Muscle layer of colon (tissue), 2 donors: Measurements from ENCODE around the gene PCGF3.
"Not testable (repeated sequence)": the region's sequence is repeated elsewhere in the genome, so short reads cannot be mapped to it uniquely, and the experiment has no call there.

Experiments used
- H3K27ac ChIP-seq: one replicate; pipeline ENCODE4 v1.7.0; 2013; ENCODE audit warnings: low read depth, mild to moderate bottlenecking, low read length, moderate library complexity
- H3K27me3 ChIP-seq, 2 donors: one replicate each; pipeline ENCODE4 v1.7.0; 2013; ENCODE audit warnings: low read length in 2 of 2, mild to moderate bottlenecking in 2 of 2; ENCODE audit not compliant: insufficient read depth in 2 of 2, control insufficient read depth in 1 of 2
- H3K36me3 ChIP-seq: one replicate; pipeline ENCODE4 v1.7.0; 2013; ENCODE audit warnings: mild to moderate bottlenecking, low read length; ENCODE audit not compliant: insufficient read depth
- H3K4me1 ChIP-seq: one replicate; pipeline ENCODE4 v1.7.0; 2013; ENCODE audit warnings: mild to moderate bottlenecking, low read length; ENCODE audit not compliant: insufficient read depth
- H3K4me3 ChIP-seq, 2 donors: one replicate each; pipeline ENCODE4 v1.7.0; 2013; ENCODE audit warnings: low read length in 2 of 2, low read depth in 1 of 2, mild to moderate bottlenecking in 1 of 2, moderate library complexity in 1 of 2
- H3K9ac ChIP-seq: one replicate; pipeline ENCODE4 v1.7.0; 2013; ENCODE audit warnings: low read length
- H3K9me3 ChIP-seq: one replicate; pipeline ENCODE4 v1.7.0; 2013; ENCODE audit warnings: mild to moderate bottlenecking, low read length
- donor health status: abdominal sarcoma.
- donor health status: Adenocarcinoma of cecum.

Gene PCGF3

DNA sequence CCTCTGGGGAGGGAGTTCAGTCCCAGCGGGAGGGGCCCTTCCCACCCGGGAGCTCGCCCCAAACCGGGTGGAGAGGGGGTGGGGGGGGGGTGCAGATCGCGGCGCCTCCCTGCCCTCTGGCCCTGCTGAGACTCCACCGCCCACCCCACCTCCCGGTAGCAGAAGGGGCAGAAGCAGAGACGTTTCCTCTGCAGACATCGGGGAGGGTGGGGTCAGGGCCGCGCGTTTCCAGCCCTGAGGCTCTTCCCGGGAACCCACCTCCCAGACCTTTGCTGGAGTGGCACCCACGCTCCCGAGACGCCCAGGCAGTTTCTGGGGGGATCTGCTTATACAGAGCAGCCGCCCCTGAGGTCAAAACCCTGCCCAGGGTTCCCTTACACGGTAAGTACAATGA is 90.1 kb downstream of the PCGF3 start:
- peaks cover 22 to 57% of the 10 kb centered on the region in 2 donors for H3K27me3 ChIP-seq
- no peaks in the 10 kb centered on the region for H3K36me3 ChIP-seq
- no peak overlapping the region for H3K9ac ChIP-seq
- no peak overlapping the region for H3K27ac ChIP-seq
- H3K4me3 ChIP-seq: no peak overlapping the region
- no peaks in the 10 kb centered on the region for H3K4me1 ChIP-seq
- no peaks in the 10 kb centered on the region for H3K9me3 ChIP-seq

DNA sequence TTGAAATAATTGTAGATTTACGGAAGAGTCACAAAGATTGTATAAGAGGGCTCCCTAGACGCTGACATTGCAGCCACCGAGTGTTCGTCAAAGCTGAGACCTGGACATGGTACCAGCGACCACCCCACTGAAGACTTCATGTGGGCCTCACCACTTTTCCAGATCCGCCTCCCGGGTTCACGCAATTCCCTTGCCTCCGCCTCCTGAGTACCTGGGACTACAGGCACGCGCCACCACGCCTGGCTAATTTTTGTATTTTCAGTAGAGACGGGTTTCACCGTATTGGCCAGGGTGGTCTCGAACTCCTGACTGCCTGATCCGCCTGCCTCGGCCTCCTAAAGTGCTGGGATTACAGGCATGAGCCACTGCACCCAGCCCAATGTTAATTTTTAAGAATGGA is 90.6 kb downstream of the PCGF3 start:
- Histone ChIP-seq H3K4me1 (no peaks in the 10 kb centered on the region), H3K9me3 (no peaks in the 10 kb centered on the region), H3K9ac (no peak overlapping the region), H3K4me3 (no peak overlapping the region), H3K27ac (no peak overlapping the region), H3K36me3 (no peaks in the 10 kb centered on the region), H3K27me3 (peaks cover 22 to 57% of the 10 kb centered on the region in 2 donors)

DNA sequence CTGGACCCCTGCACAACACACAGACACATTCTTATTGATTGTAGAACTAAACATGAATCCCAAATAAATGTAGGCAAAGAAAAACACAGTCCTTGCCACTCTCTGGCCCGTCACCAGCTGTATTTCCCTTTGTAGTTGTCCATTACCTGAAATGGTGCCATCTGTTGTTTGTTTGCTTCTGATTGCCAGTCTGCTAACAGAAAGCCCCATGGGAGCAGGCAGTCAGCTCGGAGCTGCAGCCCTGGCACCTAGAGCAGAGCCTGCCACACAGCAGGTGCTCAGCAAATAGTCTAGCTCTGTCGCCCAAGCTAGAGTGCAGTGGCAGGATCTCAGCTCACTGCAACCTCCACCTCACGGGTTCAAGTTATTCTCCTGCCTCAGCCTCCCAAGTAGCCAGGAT is 91.4 kb downstream of the PCGF3 start:
- H3K9me3 ChIP-seq: no peaks in the 10 kb centered on the region
- H3K27me3 ChIP-seq: peaks cover 22 to 48% of the 10 kb centered on the region in 2 donors
- H3K27ac ChIP-seq: no peak overlapping the region
- H3K36me3 ChIP-seq: no peaks in the 10 kb centered on the region
- no peaks in the 10 kb centered on the region for H3K4me1 ChIP-seq
- no peak overlapping the region for H3K9ac ChIP-seq
- no peak overlapping the region for H3K4me3 ChIP-seq

DNA sequence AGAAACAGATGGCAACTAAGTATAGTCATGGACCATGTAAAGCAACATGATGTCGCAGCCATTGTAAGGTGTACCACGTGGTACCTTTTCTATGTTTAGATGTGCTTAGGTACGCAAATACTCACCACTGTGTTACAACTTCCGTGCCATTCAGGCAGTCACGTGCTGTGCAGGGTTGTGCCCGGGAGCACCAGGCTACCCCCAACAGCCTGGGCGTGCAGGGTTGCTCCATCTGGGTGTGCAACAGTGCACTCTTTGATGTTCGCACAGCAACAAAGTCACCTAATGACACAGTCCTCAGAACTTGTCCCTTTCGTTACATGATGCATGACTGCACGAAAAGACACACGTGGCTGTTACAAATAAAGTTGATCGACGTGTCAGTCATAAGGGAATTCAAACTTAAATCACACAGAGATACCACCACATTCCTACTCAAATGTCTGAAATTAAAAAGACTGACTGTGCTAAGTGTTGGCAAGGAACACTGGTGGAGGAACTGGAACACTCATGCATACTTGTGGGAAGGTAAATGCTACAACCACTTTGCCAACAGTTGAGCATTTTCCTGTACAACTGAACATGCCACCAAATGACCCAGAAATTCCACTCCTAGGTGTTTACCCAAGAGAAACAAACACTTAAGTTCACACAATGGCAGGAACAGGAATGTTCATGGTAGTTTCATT is 95.9 kb downstream of the PCGF3 start:
- peaks cover 0 to 6% of the 10 kb centered on the region in 2 donors for H3K27me3 ChIP-seq
- H3K9ac ChIP-seq: no peak overlapping the region
- no peaks in the 10 kb centered on the region for H3K36me3 ChIP-seq
- H3K9me3 ChIP-seq: no peaks in the 10 kb centered on the region
- H3K4me1 ChIP-seq: no peaks in the 10 kb centered on the region
- no peak overlapping the region for H3K27ac ChIP-seq
- no peak overlapping the region for H3K4me3 ChIP-seq

GRCh38 chr4:803884-804283 is 98.3 kb downstream of the PCGF3 start:
- Histone ChIP-seq H3K4me1 (no peaks in the 10 kb centered on the region), H3K27ac (no peak overlapping the region), H3K9me3 (no peaks in the 10 kb centered on the region), H3K36me3 (no peaks in the 10 kb centered on the region), H3K27me3 (no peaks in the 10 kb centered on the region), H3K9ac (no peak overlapping the region), H3K4me3 (no peak overlapping the region)

DNA sequence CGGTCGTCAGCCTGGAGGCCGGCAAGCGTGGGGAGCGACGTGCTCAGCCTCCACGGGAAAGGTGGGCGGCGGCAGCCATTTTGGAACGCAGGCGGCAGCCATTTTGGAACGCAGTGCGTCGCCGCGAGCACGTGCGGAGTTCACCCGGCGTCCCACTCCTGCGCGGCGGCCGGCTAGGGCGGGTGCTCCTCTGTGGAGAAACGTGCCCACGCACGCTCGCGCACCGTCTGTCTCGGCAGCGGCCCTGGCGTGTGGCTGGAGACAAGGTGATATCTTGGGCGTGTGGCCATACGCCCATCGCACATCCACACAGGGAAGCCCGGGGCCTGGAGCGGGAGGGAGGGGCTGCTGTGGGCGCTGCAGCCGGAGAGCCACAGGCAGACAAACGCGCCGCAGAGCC is 99.2 kb downstream of the PCGF3 start:
- no peak overlapping the region for H3K4me3 ChIP-seq
- no peak overlapping the region for H3K27ac ChIP-seq
- no peaks in the 10 kb centered on the region for H3K4me1 ChIP-seq
- H3K36me3 ChIP-seq: no peaks in the 10 kb centered on the region
- H3K27me3 ChIP-seq: no peaks in the 10 kb centered on the region
- H3K9ac ChIP-seq: no peak overlapping the region
- no peaks in the 10 kb centered on the region for H3K9me3 ChIP-seq

- H3K4me3 ChIP-seq, H3K9ac ChIP-seq, H3K9me3 ChIP-seq, H3K36me3 ChIP-seq, H3K27ac ChIP-seq, H3K27me3 ChIP-seq, H3K4me1 ChIP-seq: not testable (repeated sequence)
Observed at GRCh38 chr4:806979-807378, 101.3 kb downstream of the PCGF3 start.

- Histone ChIP-seq H3K9me3 (no peaks in the 10 kb centered on the region), H3K27ac (no peak overlapping the region)
Observed at GRCh38 chr4:807792-808191, 102.2 kb downstream of the PCGF3 start.

DNA sequence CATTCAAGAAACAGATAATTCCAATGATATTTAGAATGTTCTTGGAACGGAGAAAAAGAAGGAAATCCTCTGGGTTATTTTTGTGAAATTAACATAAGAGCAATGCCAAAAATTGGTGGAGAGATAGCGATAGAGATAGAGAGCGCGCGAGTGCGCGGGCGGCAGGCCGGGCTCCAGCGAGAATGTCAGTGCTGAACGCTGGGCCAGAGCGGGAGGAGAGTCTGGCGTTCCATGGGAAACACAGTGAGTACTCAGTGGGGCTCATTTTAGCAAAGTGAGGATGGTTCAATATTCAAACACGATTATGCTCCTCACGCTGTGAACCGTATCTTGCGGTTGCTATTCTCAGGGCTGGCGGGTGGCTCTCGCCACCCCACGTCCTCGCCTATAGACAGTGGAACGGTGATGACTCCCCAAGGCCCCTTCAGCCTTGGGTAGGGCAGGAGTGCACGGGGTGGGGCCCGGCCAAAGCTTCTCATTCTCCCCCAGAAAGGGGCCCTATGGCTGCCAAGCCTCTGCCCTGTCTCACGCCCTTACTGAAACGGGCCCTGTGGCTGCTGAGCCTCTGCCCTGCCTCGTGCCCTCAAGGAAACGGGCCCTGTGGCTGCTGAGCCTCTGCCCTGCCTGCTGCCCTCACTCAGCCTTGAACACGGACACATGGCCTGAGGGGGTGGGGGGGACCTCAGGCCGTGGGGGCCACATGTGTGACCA is 103.4 kb downstream of the PCGF3 start:
- Histone ChIP-seq H3K27ac (no peak overlapping the region), H3K9me3 (no peaks in the 10 kb centered on the region), H3K27me3 (no peaks in the 10 kb centered on the region), H3K4me1 (no peaks in the 10 kb centered on the region), H3K36me3 (no peaks in the 10 kb centered on the region), H3K9ac (no peak overlapping the region), H3K4me3 (no peak overlapping the region)

More at GRCh38 chr4:807792-808191, 102.2 kb downstream of the PCGF3 start:
- Histone ChIP-seq H3K4me3 (no peak overlapping the region), H3K9ac (no peak overlapping the region), H3K4me1 (no peaks in the 10 kb centered on the region), H3K27me3 (no peaks in the 10 kb centered on the region), H3K36me3 (no peaks in the 10 kb centered on the region)

GRCh38 chr4:813900-814299 is 108.3 kb downstream of the PCGF3 start:
- H3K27ac ChIP-seq: no peak overlapping the region
- H3K9ac ChIP-seq: no peak overlapping the region
- no peak overlapping the region for H3K4me3 ChIP-seq
- H3K9me3 ChIP-seq: no peaks in the 10 kb centered on the region
- H3K36me3 ChIP-seq: no peaks in the 10 kb centered on the region
- peaks cover 0 to 11% of the 10 kb centered on the region in 2 donors for H3K27me3 ChIP-seq
- peaks cover 17% of the 10 kb centered on the region for H3K4me1 ChIP-seq

DNA sequence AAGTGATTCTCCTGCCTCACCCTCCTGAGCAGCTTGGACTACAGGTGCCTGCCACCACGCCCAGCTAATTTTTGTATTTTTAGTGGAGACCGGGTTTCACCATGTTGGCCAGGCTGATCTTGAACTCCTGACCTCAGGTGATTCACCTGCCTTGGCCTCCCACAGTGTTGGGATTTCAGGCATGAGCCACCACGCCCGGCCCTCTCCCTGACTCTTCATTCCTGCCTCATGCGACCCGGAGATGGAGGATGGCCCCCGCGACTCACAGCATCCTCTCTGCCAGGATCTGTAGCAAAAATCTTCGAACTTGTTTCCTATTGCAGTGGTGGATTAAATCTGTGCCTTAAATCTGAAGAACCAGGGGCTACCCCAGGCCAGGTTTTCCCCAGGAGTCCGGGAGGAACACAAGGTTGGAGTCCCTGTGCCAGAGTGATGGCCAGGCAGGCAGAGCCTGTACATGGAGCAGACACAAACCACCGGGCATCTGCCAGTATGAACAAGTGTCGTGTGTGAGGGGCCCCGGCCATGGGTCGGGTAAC is 108.7 kb downstream of the PCGF3 start:
- H3K4me3 ChIP-seq: no peak overlapping the region

More for the DNA sequence above, 108.7 kb downstream of the PCGF3 start:
- no peak overlapping the region for H3K9ac ChIP-seq
- no peaks in the 10 kb centered on the region for H3K36me3 ChIP-seq
- peaks cover 0 to 12% of the 10 kb centered on the region in 2 donors for H3K27me3 ChIP-seq
- H3K27ac ChIP-seq: no peak overlapping the region
- H3K9me3 ChIP-seq: no peaks in the 10 kb centered on the region
- H3K4me1 ChIP-seq: peaks cover 17% of the 10 kb centered on the region
